Activated naive CD4-positive, alpha-beta T cell treated with anti-CD3 and anti-CD28 coated beads, Interleukin-2, amount 10 ng/mL, durations not matched to agents 7 days and 5 days (primary cell): Measurements from ENCODE around the gene RCVRN.
"Not testable (repeated sequence)": the region's sequence is repeated elsewhere in the genome, so short reads cannot be mapped to it uniquely, and the experiment has no call there.

ENCODE experiments used
- CTCF ChIA-PET: fragments of 350-600 bp; sonication (Branson Sonifier 250); formaldehyde crosslinking; loops from one replicate; lab custom pipeline; 2021; ENCODE audit warnings: antibody characterized with exemption; lab: Charles Lee
- DNase-seq: peaks from one replicate; pipeline ENCODE4 v3.0.0-alpha.2; 2020
- H3K27ac Mint-ChIP-seq: one replicate; pipeline ENCODE4 v1.8.0; 2021; ENCODE audit warnings: mild to moderate bottlenecking, moderate library complexity, mixed read lengths
- H3K27me3 Mint-ChIP-seq: one replicate; pipeline ENCODE4 v1.8.0; 2021; ENCODE audit warnings: mild to moderate bottlenecking, mixed read lengths
- H3K36me3 Mint-ChIP-seq: one replicate; pipeline ENCODE4 v1.8.0; 2021; ENCODE audit warnings: mixed read lengths
- H3K4me1 Mint-ChIP-seq: one replicate; pipeline ENCODE4 v1.8.0; 2021; ENCODE audit warnings: mixed read lengths
- H3K4me3 Mint-ChIP-seq: one replicate; pipeline ENCODE4 v1.8.0; 2021; ENCODE audit warnings: mild to moderate bottlenecking, moderate library complexity, mixed read lengths
- H3K9me3 Mint-ChIP-seq: one replicate; pipeline ENCODE4 v1.8.0; 2021; ENCODE audit warnings: mixed read lengths

RCVRN gene

GRCh38 chr17:9931144-9931741, 26.2 kb upstream of the RCVRN start:
- Mint-ChIP-seq H3K9me3 (no peaks in the 10 kb centered on the region), H3K36me3 (no peaks in the 10 kb centered on the region), H3K4me1 (no peaks in the 10 kb centered on the region), H3K4me3 (no peak overlapping the region), H3K27me3 (no peaks in the 10 kb centered on the region), H3K27ac (no peak overlapping the region)
- no peak for DNase-seq
- CTCF ChIA-PET, result no interaction called here

- no peak for DNase-seq
- H3K36me3 Mint-ChIP-seq, result no peaks in the 10 kb centered on the region
- CTCF ChIA-PET, result no interaction called here
- H3K4me3 Mint-ChIP-seq, result no peak overlapping the region
- H3K27ac Mint-ChIP-seq, result no peak overlapping the region
- no peaks in the 10 kb centered on the region for H3K4me1 Mint-ChIP-seq
- no peaks in the 10 kb centered on the region for H3K9me3 Mint-ChIP-seq
- H3K27me3 Mint-ChIP-seq, result no peaks in the 10 kb centered on the region
Measured at GRCh38 chr17:9929871-9930270, 24.8 kb upstream of the RCVRN start.

- no peak for DNase-seq
- H3K4me1 Mint-ChIP-seq, result no peaks in the 10 kb centered on the region
- no peaks in the 10 kb centered on the region for H3K27me3 Mint-ChIP-seq
- CTCF ChIA-PET, result interaction anchor here (1.4 kb wide), 1 partner anchor 10 kb away, joined by 3 read pairs; no protein-coding TSS in a partner anchor
- no peak overlapping the region for H3K4me3 Mint-ChIP-seq
- no peak overlapping the region for H3K27ac Mint-ChIP-seq
- no peaks in the 10 kb centered on the region for H3K36me3 Mint-ChIP-seq
- H3K9me3 Mint-ChIP-seq, result no peaks in the 10 kb centered on the region
Measured at GRCh38 chr17:9928601-9929333, 23.7 kb upstream of the RCVRN start.

- DNase-seq, result no peak
- Mint-ChIP-seq H3K9me3 (no peaks in the 10 kb centered on the region), H3K4me3 (no peak overlapping the region), H3K27ac (no peak overlapping the region), H3K4me1 (no peaks in the 10 kb centered on the region), H3K36me3 (no peaks in the 10 kb centered on the region), H3K27me3 (no peaks in the 10 kb centered on the region)
- CTCF ChIA-PET, result interaction anchor here (0.8 to 1.5 kb wide), 3 partner anchors 8 to 691 kb away, joined by 3 to 6 read pairs (median 4); no protein-coding TSS in a partner anchor
Measured at GRCh38 chr17:9926150-9926804, 21.2 kb upstream of the RCVRN start.

GRCh38 chr17:9925457-9925856, 20.4 kb upstream of the RCVRN start:
- CTCF ChIA-PET, result interaction anchor here (0.8 to 1.8 kb wide), 8 partner anchors 9 to 692 kb away, joined by 3 to 6 read pairs (median 4); no protein-coding TSS in a partner anchor
- H3K4me3 Mint-ChIP-seq, result no peak overlapping the region
- no peak overlapping the region for H3K27ac Mint-ChIP-seq
- no peak for DNase-seq
- no peaks in the 10 kb centered on the region for H3K9me3 Mint-ChIP-seq
- H3K36me3 Mint-ChIP-seq, result no peaks in the 10 kb centered on the region
- no peaks in the 10 kb centered on the region for H3K4me1 Mint-ChIP-seq
- no peaks in the 10 kb centered on the region for H3K27me3 Mint-ChIP-seq

GRCh38 chr17:9924735-9925191, 19.7 kb upstream of the RCVRN start:
- Mint-ChIP-seq H3K4me3 (no peak overlapping the region), H3K9me3 (no peaks in the 10 kb centered on the region), H3K27me3 (no peaks in the 10 kb centered on the region), H3K36me3 (no peaks in the 10 kb centered on the region), H3K27ac (no peak overlapping the region), H3K4me1 (no peaks in the 10 kb centered on the region)
- CTCF ChIA-PET, result interaction anchor here (0.6 to 1.8 kb wide), 9 partner anchors 10 to 693 kb away, joined by 3 to 6 read pairs (median 4); no protein-coding TSS in a partner anchor
- DNase-seq, result no peak

- H3K36me3 Mint-ChIP-seq, result no peaks in the 10 kb centered on the region
- H3K27ac Mint-ChIP-seq, result no peak overlapping the region
- CTCF ChIA-PET, result no interaction called here
- H3K4me1 Mint-ChIP-seq, result no peaks in the 10 kb centered on the region
- no peak for DNase-seq
- no peaks in the 10 kb centered on the region for H3K27me3 Mint-ChIP-seq
- no peaks in the 10 kb centered on the region for H3K9me3 Mint-ChIP-seq
- no peak overlapping the region for H3K4me3 Mint-ChIP-seq
Measured at GRCh38 chr17:9922012-9922848, 17.2 kb upstream of the RCVRN start.

- H3K27me3 Mint-ChIP-seq, H3K4me3 Mint-ChIP-seq, H3K36me3 Mint-ChIP-seq, H3K27ac Mint-ChIP-seq, H3K9me3 Mint-ChIP-seq, DNase-seq, CTCF ChIA-PET, H3K4me1 Mint-ChIP-seq: not testable (repeated sequence)
Measured at GRCh38 chr17:9921216-9921615, 16.1 kb upstream of the RCVRN start.

GRCh38 chr17:9918804-9919352, 13.8 kb upstream of the RCVRN start:
- no peaks in the 10 kb centered on the region for H3K36me3 Mint-ChIP-seq
- no peaks in the 10 kb centered on the region for H3K9me3 Mint-ChIP-seq
- no peak for DNase-seq
- no peaks in the 10 kb centered on the region for H3K27me3 Mint-ChIP-seq
- H3K4me1 Mint-ChIP-seq, result no peaks in the 10 kb centered on the region
- CTCF ChIA-PET, result interaction anchor here (0.9 kb wide), 1 partner anchor 9 kb away, joined by 3 read pairs; no protein-coding TSS in a partner anchor
- H3K27ac Mint-ChIP-seq, result no peak overlapping the region
- no peak overlapping the region for H3K4me3 Mint-ChIP-seq

GRCh38 chr17:9918352-9918751, 13.3 kb upstream of the RCVRN start:
- Mint-ChIP-seq H3K4me1 (no peaks in the 10 kb centered on the region), H3K9me3 (no peaks in the 10 kb centered on the region), H3K27me3 (no peaks in the 10 kb centered on the region), H3K4me3 (no peak overlapping the region), H3K36me3 (no peaks in the 10 kb centered on the region), H3K27ac (no peak overlapping the region)
- CTCF ChIA-PET, result interaction anchor here (0.9 kb wide), 1 partner anchor 10 kb away, joined by 3 read pairs; no protein-coding TSS in a partner anchor
- DNase-seq, result no peak

- H3K4me1 Mint-ChIP-seq, result no peaks in the 10 kb centered on the region
- no peak for DNase-seq
- H3K4me3 Mint-ChIP-seq, result no peak overlapping the region
- no peak overlapping the region for H3K27ac Mint-ChIP-seq
- CTCF ChIA-PET, result no interaction called here
- H3K9me3 Mint-ChIP-seq, result no peaks in the 10 kb centered on the region
- no peaks in the 10 kb centered on the region for H3K27me3 Mint-ChIP-seq
- no peaks in the 10 kb centered on the region for H3K36me3 Mint-ChIP-seq
Measured at GRCh38 chr17:9917801-9918200, 12.7 kb upstream of the RCVRN start.

GRCh38 chr17:9917131-9917530, 12.1 kb upstream of the RCVRN start:
- Mint-ChIP-seq H3K27me3 (no peaks in the 10 kb centered on the region), H3K4me3 (no peak overlapping the region), H3K36me3 (no peaks in the 10 kb centered on the region), H3K27ac (no peak overlapping the region), H3K9me3 (no peaks in the 10 kb centered on the region), H3K4me1 (no peaks in the 10 kb centered on the region)
- no peak for DNase-seq
- CTCF ChIA-PET, result no interaction called here

- no peak for DNase-seq
- H3K27ac Mint-ChIP-seq, result no peak overlapping the region
- CTCF ChIA-PET, result no interaction called here
Measured at GRCh38 chr17:9916108-9916507, 11.0 kb upstream of the RCVRN start.

More at GRCh38 chr17:9916108-9916507, 11.0 kb upstream of the RCVRN start:
- Mint-ChIP-seq H3K4me1 (no peaks in the 10 kb centered on the region), H3K4me3 (no peak overlapping the region), H3K9me3 (no peaks in the 10 kb centered on the region), H3K36me3 (no peaks in the 10 kb centered on the region), H3K27me3 (no peaks in the 10 kb centered on the region)
